GM12878 (cell line): ENCODE measurements around the gene ADCYAP1R1.

Experiments
- CTCF ChIP-seq, 3 experiments: IDR thresholded peaks in 2 of 3; conservative IDR thresholded peaks in 1 of 3; 2 replicates each; pipeline ENCODE4 v1.5.1; 2011; ENCODE audit warnings: low read depth in 3 of 3, low read length in 3 of 3, mild to moderate bottlenecking in 3 of 3, control low read depth in 2 of 3, moderate library complexity in 2 of 3, inconsistent platforms in 1 of 3, mixed read lengths in 1 of 3; ENCODE audit not compliant: control insufficient read depth in 2 of 3, insufficient read depth in 1 of 3; ENCODE audit errors: extremely low read depth in 1 of 3
- TCF12 ChIP-seq: IDR thresholded peaks from 2 replicates; pipeline ENCODE4 v1.6.1; 2011; ENCODE audit warnings: low read depth, mild to moderate bottlenecking, low read length

DNA sequence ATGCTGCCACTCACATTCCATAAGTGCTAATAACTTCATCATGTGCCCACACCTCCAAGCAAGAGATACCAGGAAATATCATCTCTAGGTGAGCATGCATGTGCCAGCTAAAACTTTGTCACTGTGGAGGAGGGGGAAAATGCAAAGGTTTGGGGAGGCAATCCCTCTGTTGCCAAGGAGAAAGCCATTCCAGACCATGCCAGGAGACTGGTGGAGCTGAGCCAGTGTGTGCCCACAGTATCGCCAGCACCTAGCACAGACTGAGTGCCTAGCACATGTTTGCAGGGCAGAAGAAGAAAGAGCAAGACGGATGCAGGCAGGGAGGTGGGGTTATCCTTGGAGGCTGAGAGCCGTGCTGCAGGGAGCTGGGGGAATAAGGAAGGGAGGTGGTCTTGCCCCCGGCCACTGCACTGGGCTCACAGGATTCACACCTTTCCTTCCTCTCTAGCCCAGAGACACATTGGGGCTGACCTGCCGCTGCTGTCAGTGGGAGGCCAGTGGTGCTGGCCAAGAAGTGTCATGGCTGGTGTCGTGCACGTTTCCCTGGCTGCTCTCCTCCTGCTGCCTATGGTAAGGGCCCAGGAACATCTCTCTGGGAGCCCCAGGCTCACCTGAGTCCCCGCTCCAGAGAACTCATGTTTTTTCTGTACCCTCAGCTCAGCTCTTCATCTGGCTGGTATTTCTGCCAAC lies 10.8 kb downstream of the ADCYAP1R1 start:
- TF ChIP-seq CTCF (IDR thresholded peaks at IDR 0.05 in 2 of 3, conservative IDR thresholded peaks at IDR 0.05 in 1 of 3; ENCODE audit: control insufficient read depth in 2 of 3, extremely low read depth in 1 of 3, insufficient read depth in 1 of 3, low read depth in 3 of 3, low read length in 3 of 3) (no peak), TCF12 (no peak)
